Gastroesophageal sphincter (tissue), 3 donors: ENCODE results near the gene MRPS18A.

Source experiments
- CTCF ChIP-seq, 4 experiments: fragments of 200-600 bp in 2 of 4; fragments of 450-650 bp in 2 of 4; sonication (generic) in 1 of 4; IDR thresholded peaks; one replicate each; pipeline ENCODE4 v1.5.1; 2017 to 2019; ENCODE audit warnings: antibody characterized with exemption in 4 of 4, mild to moderate bottlenecking in 2 of 4, moderate library complexity in 2 of 4
- EP300 ChIP-seq: sonication (generic); formaldehyde crosslinking; IDR thresholded peaks from one replicate; pipeline ENCODE4 v1.6.1; 2017; ENCODE audit warnings: antibody characterized with exemption, mild to moderate bottlenecking
- POLR2A ChIP-seq, 2 donors: fragments of 450-650 bp; IDR thresholded peaks; one replicate each; pipeline ENCODE4 v1.6.1; 2017; ENCODE audit warnings: antibody characterized with exemption in 2 of 2, mild to moderate bottlenecking in 2 of 2, moderate library complexity in 1 of 2
- POLR2AphosphoS5 ChIP-seq: sonication (generic); formaldehyde crosslinking; IDR thresholded peaks from one replicate; pipeline ENCODE4 v1.6.1; 2017; ENCODE audit warnings: antibody characterized with exemption

GRCh38 chr6:43727634-43728033 lies 40.0 kb upstream of the MRPS18A start:
- TF ChIP-seq POLR2A (IDR thresholded peaks at IDR 0.05), result no peak
- TF ChIP-seq CTCF (IDR thresholded peaks at IDR 0.05), result no peak
- TF ChIP-seq POLR2AphosphoS5, result no peak
- TF ChIP-seq EP300, result no peak
